Measurements from ENCODE around the gene XCL2. TPM values are rescaled to one million over a fixed set of nuclear protein-coding genes. Genes with fewer than 3 reads are reported as not detected.

XCL2 gene
- total RNA-seq, 2 experiments from 2014 or later, result not detected

DNA sequence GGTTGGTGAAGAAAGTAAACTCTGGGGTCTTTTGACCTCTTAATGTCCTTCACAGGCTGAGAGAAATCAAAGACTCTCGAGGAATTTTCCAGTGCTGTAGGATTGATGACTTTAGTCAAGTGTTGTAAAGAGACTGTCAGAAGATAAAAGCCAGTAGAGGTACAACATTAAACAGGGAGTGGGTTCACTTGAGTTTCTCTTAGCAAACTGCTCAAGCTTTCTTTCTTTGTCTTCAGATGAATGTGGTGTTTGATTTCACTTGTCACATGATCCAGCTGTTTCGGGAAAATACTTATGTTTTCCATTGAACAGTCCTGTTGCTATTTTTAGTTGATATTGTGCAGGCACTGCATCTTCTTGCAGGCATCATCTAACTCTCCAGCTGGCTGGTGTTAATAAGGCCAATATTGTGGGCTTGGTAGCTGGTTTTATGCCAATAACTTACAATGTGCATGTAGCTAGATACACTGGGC lies 45.6 kb downstream of the XCL2 start:
- H2AFZ ChIP-seq (ENCODE audit: low read length), result no peak overlapping the region
- H4K20me1 ChIP-seq (ENCODE audit: insufficient read depth, low read length), result no peaks in the 10 kb centered on the region
- no peak overlapping the region for H3K4me3 ChIP-seq (ENCODE audit: low read depth, low read length, poor library complexity, severe bottlenecking)
- H3K36me3 ChIP-seq (ENCODE audit: insufficient read depth, low read length), result no peaks in the 10 kb centered on the region
- no peaks in the 10 kb centered on the region for H3K79me2 ChIP-seq (ENCODE audit: insufficient read depth, low read depth, low read length)
- intact Hi-C loops (cut with micrococcal nuclease; ENCODE audit: unreplicated experiment), result no loop called here
- ChIA-PET POLR2A (no interaction called here), CTCF (ENCODE audit: unreplicated experiment) (no interaction called here)
- H3K9me2 ChIP-seq (ENCODE audit: insufficient read depth, low read length), result no peaks in the 10 kb centered on the region
- no TSS peak for BruUV-seq (replicated peaks)
- no peak overlapping the region for H3K27ac ChIP-seq (ENCODE audit: low read depth, low read length, poor library complexity, severe bottlenecking)
- H3K4me2 ChIP-seq (ENCODE audit: low read length), result no peak overlapping the region
- TF ChIP-seq, protein P1, sequence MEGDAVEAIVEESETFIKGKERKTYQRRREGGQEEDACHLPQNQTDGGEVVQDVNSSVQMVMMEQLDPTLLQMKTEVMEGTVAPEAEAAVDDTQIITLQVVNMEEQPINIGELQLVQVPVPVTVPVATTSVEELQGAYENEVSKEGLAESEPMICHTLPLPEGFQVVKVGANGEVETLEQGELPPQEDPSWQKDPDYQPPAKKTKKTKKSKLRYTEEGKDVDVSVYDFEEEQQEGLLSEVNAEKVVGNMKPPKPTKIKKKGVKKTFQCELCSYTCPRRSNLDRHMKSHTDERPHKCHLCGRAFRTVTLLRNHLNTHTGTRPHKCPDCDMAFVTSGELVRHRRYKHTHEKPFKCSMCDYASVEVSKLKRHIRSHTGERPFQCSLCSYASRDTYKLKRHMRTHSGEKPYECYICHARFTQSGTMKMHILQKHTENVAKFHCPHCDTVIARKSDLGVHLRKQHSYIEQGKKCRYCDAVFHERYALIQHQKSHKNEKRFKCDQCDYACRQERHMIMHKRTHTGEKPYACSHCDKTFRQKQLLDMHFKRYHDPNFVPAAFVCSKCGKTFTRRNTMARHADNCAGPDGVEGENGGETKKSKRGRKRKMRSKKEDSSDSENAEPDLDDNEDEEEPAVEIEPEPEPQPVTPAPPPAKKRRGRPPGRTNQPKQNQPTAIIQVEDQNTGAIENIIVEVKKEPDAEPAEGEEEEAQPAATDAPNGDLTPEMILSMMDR (conservative IDR thresholded peaks at IDR 0.05; ENCODE audit: low read length), result no peak
- no peak for TF ChIP-seq EZH2phosphoT487 (IDR thresholded peaks at IDR 0.05; ENCODE audit: borderline replicate concordance, low read depth, low read length)
- H3K4me1 ChIP-seq (ENCODE audit: insufficient read depth, low read length, poor library complexity, severe bottlenecking), result no peaks in the 10 kb centered on the region
- no peaks in the 10 kb centered on the region for H3K9me3 ChIP-seq (ENCODE audit: low read length)
- DNase-seq (ENCODE audit: low spot score), result no peak

GRCh38 chr1:168497376-168497950 lies 46.3 kb downstream of the XCL2 start:
- DNase-seq (ENCODE audit: low spot score), result no peak
- BruUV-seq (replicated peaks), result no TSS peak
- ChIA-PET POLR2A (no interaction called here), CTCF (ENCODE audit: unreplicated experiment) (no interaction called here)
- H3K36me3 ChIP-seq (ENCODE audit: insufficient read depth, low read length), result no peaks in the 10 kb centered on the region
- no peak overlapping the region for H3K4me3 ChIP-seq (ENCODE audit: low read depth, low read length, poor library complexity, severe bottlenecking)
- no peaks in the 10 kb centered on the region for H3K9me3 ChIP-seq (ENCODE audit: low read length)
- H3K4me2 ChIP-seq (ENCODE audit: low read length), result no peak overlapping the region
- intact Hi-C loops (cut with micrococcal nuclease; ENCODE audit: unreplicated experiment), result no loop called here
- H3K79me2 ChIP-seq (ENCODE audit: insufficient read depth, low read depth, low read length), result no peaks in the 10 kb centered on the region
- no peaks in the 10 kb centered on the region for H4K20me1 ChIP-seq (ENCODE audit: insufficient read depth, low read length)
- no peak overlapping the region for H2AFZ ChIP-seq (ENCODE audit: low read length)
- no peaks in the 10 kb centered on the region for H3K4me1 ChIP-seq (ENCODE audit: insufficient read depth, low read length, poor library complexity, severe bottlenecking)
- no peak overlapping the region for H3K27ac ChIP-seq (ENCODE audit: low read depth, low read length, poor library complexity, severe bottlenecking)
- TF ChIP-seq, protein P1 (conservative IDR thresholded peaks at IDR 0.05; ENCODE audit: low read length), result no peak
- TF ChIP-seq EZH2phosphoT487 (IDR thresholded peaks at IDR 0.05; ENCODE audit: borderline replicate concordance, low read depth, low read length), result no peak
- H3K9me2 ChIP-seq (ENCODE audit: insufficient read depth, low read length), result no peaks in the 10 kb centered on the region

DNA sequence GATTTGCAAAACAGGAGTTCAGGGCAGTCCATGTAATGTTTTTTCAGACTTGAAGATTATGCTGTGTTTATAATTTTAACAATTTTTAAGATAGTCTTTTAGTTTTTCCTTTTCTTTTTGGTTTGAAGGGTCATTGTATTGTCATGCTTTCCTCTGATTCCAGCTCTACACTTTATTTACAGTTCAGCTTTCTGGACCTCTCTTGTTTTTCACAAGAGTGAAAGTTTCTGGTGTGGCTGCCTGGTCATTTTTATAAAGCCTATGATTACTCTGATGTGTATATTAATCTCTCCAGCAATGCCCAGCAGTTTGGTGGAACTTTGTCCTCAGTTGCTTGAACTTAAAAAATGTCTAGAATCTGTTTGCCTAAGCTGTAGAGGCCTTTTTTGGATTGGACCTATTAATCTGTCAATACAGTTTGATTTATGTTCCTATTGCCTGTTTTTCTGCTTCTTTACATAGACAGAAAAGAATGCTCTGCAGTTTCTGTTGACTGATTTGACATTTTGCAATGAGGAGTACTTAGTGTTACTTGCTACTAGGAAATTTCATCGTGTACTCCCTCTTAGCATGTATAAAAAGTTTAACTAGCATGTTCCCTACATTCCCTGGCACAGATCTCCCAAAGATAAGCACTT lies 52.2 kb downstream of the XCL2 start:
- TF ChIP-seq, protein P1 (conservative IDR thresholded peaks at IDR 0.05; ENCODE audit: low read length), result no peak
- no peak for TF ChIP-seq EZH2phosphoT487 (IDR thresholded peaks at IDR 0.05; ENCODE audit: borderline replicate concordance, low read depth, low read length)
- H3K36me3 ChIP-seq (ENCODE audit: insufficient read depth, low read length), result no peaks in the 10 kb centered on the region
- H3K9me2 ChIP-seq (ENCODE audit: insufficient read depth, low read length), result no peaks in the 10 kb centered on the region
- CTCF ChIA-PET (ENCODE audit: unreplicated experiment), result no interaction called here
- H4K20me1 ChIP-seq (ENCODE audit: insufficient read depth, low read length), result no peaks in the 10 kb centered on the region
- BruUV-seq (replicated peaks), result no TSS peak
- H3K4me1 ChIP-seq (ENCODE audit: insufficient read depth, low read length, poor library complexity, severe bottlenecking), result no peaks in the 10 kb centered on the region
- intact Hi-C loops (cut with micrococcal nuclease; ENCODE audit: unreplicated experiment), result no loop called here
- POLR2A ChIA-PET, result no interaction called here
- no peak for DNase-seq (ENCODE audit: low spot score)
- H3K4me3 ChIP-seq (ENCODE audit: low read depth, low read length, poor library complexity, severe bottlenecking), result no peak overlapping the region
- no peaks in the 10 kb centered on the region for H3K79me2 ChIP-seq (ENCODE audit: insufficient read depth, low read depth, low read length)
- no peak overlapping the region for H2AFZ ChIP-seq (ENCODE audit: low read length)
- no peak overlapping the region for H3K27ac ChIP-seq (ENCODE audit: low read depth, low read length, poor library complexity, severe bottlenecking)
- no peaks in the 10 kb centered on the region for H3K9me3 ChIP-seq (ENCODE audit: low read length)
- no peak overlapping the region for H3K4me2 ChIP-seq (ENCODE audit: low read length)

Measured in OCI-LY7 (cell line).